WI38 (cell line): Measurements from ENCODE around the gene SEL1L2.
A peak's percentile ranks its signal among the peaks of the same experiment; 100 is the strongest.

Experiments used
- H3K4me3 ChIP-seq: 2 replicates; pipeline ENCODE4 v1.5.1; 2011; ENCODE audit warnings: low read depth, mild to moderate bottlenecking, control low read depth, low read length
- TF ChIP-seq, protein P1 (sequence below): IDR thresholded peaks from 2 replicates; pipeline ENCODE4 v1.5.1; 2012; ENCODE audit warnings: low read depth, mild to moderate bottlenecking, control low read depth, low read length

SEL1L2 gene

DNA sequence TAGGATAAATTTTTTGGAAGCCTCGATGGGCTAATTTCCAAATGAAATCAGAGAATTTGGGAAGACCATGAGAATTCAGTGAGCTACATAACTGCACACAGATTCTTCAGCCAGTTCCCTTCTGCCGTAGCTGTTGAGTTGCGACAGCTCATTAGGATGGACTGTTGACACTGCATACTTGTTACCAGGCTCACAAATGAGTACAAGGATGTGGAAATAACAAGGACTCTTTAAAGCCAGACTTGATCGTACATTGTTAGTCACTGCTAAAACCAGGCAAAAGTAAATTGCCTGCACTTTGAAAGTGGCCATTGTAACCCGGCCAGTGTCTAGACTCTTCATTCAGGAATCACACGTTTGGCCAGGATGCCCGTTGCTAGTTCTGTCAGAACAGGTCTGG is 168.5 kb downstream of the SEL1L2 start:
- TF ChIP-seq, protein P1, sequence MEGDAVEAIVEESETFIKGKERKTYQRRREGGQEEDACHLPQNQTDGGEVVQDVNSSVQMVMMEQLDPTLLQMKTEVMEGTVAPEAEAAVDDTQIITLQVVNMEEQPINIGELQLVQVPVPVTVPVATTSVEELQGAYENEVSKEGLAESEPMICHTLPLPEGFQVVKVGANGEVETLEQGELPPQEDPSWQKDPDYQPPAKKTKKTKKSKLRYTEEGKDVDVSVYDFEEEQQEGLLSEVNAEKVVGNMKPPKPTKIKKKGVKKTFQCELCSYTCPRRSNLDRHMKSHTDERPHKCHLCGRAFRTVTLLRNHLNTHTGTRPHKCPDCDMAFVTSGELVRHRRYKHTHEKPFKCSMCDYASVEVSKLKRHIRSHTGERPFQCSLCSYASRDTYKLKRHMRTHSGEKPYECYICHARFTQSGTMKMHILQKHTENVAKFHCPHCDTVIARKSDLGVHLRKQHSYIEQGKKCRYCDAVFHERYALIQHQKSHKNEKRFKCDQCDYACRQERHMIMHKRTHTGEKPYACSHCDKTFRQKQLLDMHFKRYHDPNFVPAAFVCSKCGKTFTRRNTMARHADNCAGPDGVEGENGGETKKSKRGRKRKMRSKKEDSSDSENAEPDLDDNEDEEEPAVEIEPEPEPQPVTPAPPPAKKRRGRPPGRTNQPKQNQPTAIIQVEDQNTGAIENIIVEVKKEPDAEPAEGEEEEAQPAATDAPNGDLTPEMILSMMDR = no peak
- H3K4me3 ChIP-seq = no peak overlapping the region

DNA sequence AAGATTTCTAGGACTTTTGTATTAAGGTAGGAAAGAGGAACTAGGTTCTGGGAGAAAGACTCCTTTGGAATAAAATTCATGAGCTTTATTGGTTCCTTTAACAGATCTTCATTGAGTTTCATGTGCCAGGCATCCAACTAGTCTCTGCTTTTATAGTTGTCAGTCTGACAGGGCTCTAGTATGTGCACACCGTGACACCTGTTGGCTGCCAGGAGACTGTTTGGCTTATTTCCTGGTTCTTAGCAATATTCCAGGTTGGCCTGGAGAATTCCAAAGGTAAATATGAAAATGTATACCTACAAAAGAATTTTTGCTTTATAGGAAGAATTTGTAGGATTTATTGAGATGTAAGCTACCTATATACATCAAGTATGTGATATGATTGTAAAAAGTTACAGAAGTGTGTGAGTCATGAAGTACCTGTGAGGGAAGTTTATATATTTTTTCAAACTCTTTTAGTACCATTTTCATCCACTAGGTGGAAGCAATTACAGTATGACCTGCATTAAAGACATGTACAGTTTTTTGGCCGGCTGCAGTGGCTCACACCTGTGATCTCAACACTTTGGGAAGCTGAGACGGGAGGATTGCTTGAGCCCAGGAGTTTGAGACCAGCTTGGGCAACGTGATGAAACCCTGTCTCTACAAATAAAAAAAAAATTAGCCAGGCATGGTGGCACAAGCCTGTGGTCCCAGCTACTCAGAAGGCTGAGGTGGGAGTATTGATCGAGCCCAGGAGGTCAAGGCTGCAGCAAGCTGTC is 170.3 kb downstream of the SEL1L2 start:
- H3K4me3 ChIP-seq = no peak overlapping the region
- TF ChIP-seq, protein P1 = peak; percentile 32; the same call in 1 of the 2 replicates

DNA sequence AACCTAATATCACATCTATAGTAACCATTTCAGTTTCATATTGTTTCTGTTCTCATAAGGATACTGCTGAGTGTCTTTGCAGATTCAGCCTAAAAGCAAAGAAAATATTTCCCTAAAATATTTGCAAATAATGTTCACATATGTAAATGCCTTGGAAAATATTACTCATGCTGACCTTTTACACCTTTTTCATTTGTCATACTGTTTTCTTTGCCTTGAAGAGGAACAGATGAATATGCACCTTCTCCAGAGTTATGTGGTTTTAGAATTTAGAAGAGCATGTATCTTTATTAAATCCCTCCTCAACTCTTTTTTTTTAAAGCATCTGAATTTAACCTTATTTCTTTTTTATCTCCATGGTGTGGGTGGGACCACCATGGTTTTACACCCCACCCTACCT is 173.1 kb downstream of the SEL1L2 start:
- no peak overlapping the region for H3K4me3 ChIP-seq
- TF ChIP-seq, protein P1 = no peak

DNA sequence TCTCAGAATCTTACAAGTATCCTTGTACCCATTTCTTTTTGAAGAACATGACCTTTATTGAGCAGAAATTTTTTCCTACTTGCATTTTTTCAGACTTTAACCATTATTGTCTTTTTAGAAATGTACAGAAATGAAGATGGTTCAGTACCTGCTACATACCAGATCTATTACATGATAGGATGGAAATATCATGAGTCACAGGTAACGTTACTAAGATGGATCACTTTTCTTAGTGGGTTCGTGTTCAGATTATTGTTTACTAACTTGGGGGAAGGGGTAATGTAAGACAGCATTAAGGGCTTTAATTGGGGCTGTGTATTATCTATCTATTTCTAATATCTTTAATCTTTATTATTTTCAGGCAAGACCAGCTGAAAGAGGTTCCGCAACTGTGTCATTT is 173.7 kb downstream of the SEL1L2 start:
- no peak overlapping the region for H3K4me3 ChIP-seq
- TF ChIP-seq, protein P1 = no peak

DNA sequence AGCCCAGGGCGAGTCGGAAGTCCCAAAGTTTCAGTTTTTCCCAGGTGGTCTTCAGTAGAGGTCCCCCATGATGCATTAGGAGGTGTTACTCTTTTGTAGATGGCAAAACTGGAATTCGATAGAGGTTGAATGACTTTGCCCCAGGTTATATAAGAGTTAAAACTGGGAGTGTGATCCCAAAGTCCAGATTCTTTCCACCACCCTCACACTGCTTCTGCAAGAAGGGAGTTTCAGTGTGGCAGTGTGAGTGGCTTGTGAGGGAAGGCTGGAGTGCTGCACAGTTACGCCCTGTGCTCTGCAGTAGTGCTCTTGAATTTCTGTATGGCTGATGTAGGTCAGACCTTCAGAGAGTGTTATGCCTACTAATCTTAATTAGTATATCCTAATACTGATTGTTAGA is 175.7 kb downstream of the SEL1L2 start:
- H3K4me3 ChIP-seq = no peak overlapping the region
- TF ChIP-seq, protein P1 = no peak

DNA sequence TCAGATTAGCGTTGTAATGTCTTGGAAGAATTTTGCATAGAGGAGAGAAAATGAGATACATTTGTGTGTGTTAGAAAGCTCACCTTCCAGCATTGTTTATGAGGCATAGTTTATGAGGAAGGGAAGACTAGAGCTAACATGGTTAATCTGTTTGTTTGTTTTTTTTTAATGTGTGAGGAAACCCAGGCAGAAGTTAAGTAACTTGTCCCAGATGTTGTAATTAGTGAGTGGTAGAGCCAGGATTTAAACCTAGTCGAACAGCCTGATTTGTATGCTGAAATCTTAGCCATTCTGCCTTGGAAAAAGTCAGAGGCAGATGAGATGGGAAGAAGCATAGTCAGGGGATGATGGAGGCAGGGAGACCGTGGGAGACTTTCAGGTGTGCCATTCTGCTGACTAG is 176.5 kb downstream of the SEL1L2 start:
- TF ChIP-seq, protein P1 = no peak
- no peak overlapping the region for H3K4me3 ChIP-seq

DNA sequence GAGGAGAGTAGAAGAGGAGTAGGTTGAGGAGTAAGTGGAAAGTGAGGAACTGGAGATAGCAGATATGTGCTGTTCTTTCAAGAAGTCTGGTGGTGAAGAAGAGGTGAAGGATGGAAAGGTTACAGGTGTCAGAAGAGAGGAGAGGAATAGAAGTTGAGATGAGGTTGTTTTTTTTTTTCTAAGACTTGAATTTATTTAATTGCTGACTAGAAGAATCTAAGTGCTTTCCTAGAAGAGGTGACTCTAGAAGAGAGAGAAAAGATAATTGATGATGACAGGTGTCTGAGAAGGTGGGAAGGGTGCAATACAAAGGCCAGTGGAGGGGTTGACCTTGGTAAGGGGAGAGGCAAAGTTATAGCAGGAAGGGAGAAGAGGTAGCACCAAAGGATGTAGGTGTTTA is 180.0 kb downstream of the SEL1L2 start:
- no peak overlapping the region for H3K4me3 ChIP-seq
- TF ChIP-seq, protein P1 = no peak
